Measurements from ENCODE around the gene TPPP2.

DNA sequence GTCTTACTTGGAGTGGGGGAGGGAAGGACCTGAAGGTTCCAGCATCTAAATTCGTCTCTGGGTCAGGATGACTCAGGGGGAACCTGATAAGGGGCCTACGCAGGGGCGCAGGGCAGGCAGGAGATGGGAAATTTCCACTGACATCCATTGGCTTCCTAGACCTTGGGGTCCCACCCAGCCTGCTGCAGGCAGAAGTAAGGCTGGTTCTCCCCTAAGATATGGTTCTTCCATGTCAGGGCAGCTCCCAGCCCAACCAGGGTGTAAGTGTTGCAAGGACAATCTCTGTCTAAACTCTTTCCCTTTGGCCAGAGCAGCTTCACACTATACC, 3.1 kb upstream of the TPPP2 start:
- TF ChIP-seq ZNF8 (CRISPR knock-in tag; IDR thresholded peaks at IDR 0.05): no peak
- no peak for TF ChIP-seq ARNTL (CRISPR knock-in tag; IDR thresholded peaks at IDR 0.05; ENCODE audit: borderline replicate concordance, low read depth)
- TF ChIP-seq SNAI2 (CRISPR knock-in tag; IDR thresholded peaks at IDR 0.05): no peak
- no peak for TF ChIP-seq ZFP30 (CRISPR knock-in tag; IDR thresholded peaks at IDR 0.05)
- no peak for TF ChIP-seq ISL1 (CRISPR knock-in tag; IDR thresholded peaks at IDR 0.05)

All from SK-N-SH treated with all-trans-retinoic acid at 6 μM for 48 hours (cell line).